Measurements from ENCODE around the gene ADAM8.

DNA sequence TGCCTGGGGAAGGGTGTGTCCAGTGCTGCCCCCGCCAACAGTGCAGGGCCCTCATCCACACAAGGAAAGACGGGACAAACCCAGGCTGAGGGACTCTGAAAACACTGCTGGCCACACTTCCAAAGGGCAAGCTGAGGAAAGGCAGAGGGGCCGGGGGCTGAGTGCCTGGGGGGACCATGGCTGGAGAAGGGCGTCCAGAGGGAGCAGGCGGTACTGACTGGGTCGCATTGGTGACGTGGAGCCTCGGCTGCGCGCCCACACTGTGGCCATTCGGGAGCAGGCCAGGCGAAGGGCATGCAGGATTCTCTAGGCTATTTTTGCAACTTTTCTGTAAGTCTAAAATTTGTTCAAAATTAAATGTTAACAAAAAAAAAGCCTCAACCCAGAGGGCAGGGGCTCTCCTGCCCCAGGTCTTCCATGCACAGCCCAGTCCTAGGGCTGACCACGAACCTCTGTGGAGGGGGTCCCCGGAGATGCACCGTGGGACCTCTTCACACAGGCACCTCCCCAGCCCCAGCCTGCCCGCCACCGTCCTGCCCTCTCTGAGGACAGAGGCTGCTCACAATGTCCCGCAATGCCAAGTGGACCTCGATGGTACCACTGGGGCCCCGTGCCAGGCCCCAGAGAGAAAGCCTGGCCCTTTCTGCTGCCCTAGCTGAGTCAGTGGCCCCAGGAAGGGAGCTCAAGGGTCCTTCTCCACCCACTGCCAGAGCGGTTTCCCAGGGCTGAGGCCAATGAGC, 10.4 kb downstream of the ADAM8 start:
- TF ChIP-seq, protein P1, sequence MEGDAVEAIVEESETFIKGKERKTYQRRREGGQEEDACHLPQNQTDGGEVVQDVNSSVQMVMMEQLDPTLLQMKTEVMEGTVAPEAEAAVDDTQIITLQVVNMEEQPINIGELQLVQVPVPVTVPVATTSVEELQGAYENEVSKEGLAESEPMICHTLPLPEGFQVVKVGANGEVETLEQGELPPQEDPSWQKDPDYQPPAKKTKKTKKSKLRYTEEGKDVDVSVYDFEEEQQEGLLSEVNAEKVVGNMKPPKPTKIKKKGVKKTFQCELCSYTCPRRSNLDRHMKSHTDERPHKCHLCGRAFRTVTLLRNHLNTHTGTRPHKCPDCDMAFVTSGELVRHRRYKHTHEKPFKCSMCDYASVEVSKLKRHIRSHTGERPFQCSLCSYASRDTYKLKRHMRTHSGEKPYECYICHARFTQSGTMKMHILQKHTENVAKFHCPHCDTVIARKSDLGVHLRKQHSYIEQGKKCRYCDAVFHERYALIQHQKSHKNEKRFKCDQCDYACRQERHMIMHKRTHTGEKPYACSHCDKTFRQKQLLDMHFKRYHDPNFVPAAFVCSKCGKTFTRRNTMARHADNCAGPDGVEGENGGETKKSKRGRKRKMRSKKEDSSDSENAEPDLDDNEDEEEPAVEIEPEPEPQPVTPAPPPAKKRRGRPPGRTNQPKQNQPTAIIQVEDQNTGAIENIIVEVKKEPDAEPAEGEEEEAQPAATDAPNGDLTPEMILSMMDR (optimal IDR thresholded peaks at IDR 0.05 in 1 of 3, IDR thresholded peaks at IDR 0.05 in 1 of 3, conservative IDR thresholded peaks at IDR 0.05 in 1 of 3; ENCODE audit: extremely low read depth in 1 of 3, insufficient read depth in 2 of 3, low read length in 3 of 3), result no peak
- no peak for TF ChIP-seq EZH2 (IDR thresholded peaks at IDR 0.05; ENCODE audit: low read length)

All from keratinocyte (primary cell).